Gastroesophageal sphincter (tissue), 4 donors: Measurements from ENCODE around the gene FGGY. TPM values are rescaled to one million over a fixed set of nuclear protein-coding genes. Genes with fewer than 3 reads are reported as not detected.
"Not testable (repeated sequence)": the region's sequence is repeated elsewhere in the genome, so short reads cannot be mapped to it uniquely, and the experiment has no call there.

ENCODE experiments used
- ATAC-seq: fragments of 150-250 bp; one replicate; pipeline ENCODE4 v1.9.1; 2016; ENCODE audit warnings: mild to moderate bottlenecking, moderate library complexity
- H3K27ac ChIP-seq, 4 donors: fragments of 200-600 bp; sonication (generic) in 3 of 4; 1 replicate in 3 of 4; 2 replicates in 1 of 4; pipeline ENCODE4 v1.5.1; 2016 to 2019
- H3K27me3 ChIP-seq: fragments of 200-600 bp; sonication (generic); one replicate; pipeline ENCODE4 v1.5.1; 2019
- H3K36me3 ChIP-seq, 2 donors: fragments of 200-600 bp; sonication (generic); one replicate each; pipeline ENCODE4 v1.5.1; 2019; ENCODE audit warnings: control low read depth in 1 of 2
- H3K4me1 ChIP-seq, 3 donors: fragments of 200-600 bp; sonication (generic); 1 replicate in 2 of 3; 2 replicates in 1 of 3; pipeline ENCODE4 v1.5.1; 2016 to 2019; ENCODE audit warnings: control low read depth in 2 of 3
- H3K4me3 ChIP-seq, 2 donors: fragments of 200-600 bp; sonication (generic); one replicate each; pipeline ENCODE4 v1.5.1; 2019; ENCODE audit warnings: mild to moderate bottlenecking in 1 of 2, moderate library complexity in 1 of 2
- H3K9me3 ChIP-seq, 3 donors: fragments of 200-600 bp; sonication (generic); one replicate each; pipeline ENCODE4 v1.5.1; 2017 to 2019; ENCODE audit warnings: control low read depth in 2 of 3
- EP300 ChIP-seq: sonication (generic); formaldehyde crosslinking; IDR thresholded peaks from one replicate; pipeline ENCODE4 v1.6.1; 2017; ENCODE audit warnings: antibody characterized with exemption, mild to moderate bottlenecking
- POLR2A ChIP-seq, 2 donors: fragments of 450-650 bp; IDR thresholded peaks; one replicate each; pipeline ENCODE4 v1.6.1; 2017; ENCODE audit warnings: antibody characterized with exemption in 2 of 2, mild to moderate bottlenecking in 2 of 2, moderate library complexity in 1 of 2
- POLR2AphosphoS5 ChIP-seq: sonication (generic); formaldehyde crosslinking; IDR thresholded peaks from one replicate; pipeline ENCODE4 v1.6.1; 2017; ENCODE audit warnings: antibody characterized with exemption
- WGBS, 2 donors: methylation state at CpG; one replicate each; pipeline ENCODE4 v1.1.5; 2018; ENCODE audit warnings: low coverage in 1 of 2; 5-methylcytosine and 5-hydroxymethylcytosine counted together
- total RNA-seq, 4 donors: library from RNA; depleted of rRNA; stranded (reverse); fragments of >200 nt; gene quantifications; one replicate each; pipeline ENCODE4 v1.1.0, GENCODE V29; 2016
- TF ChIP-seq, protein P1 (sequence below), 4 experiments: fragments of 200-600 bp in 2 of 4; fragments of 450-650 bp in 2 of 4; sonication (generic) in 1 of 4; IDR thresholded peaks; one replicate each; pipeline ENCODE4 v1.5.1; 2017 to 2019; ENCODE audit warnings: antibody characterized with exemption in 4 of 4, mild to moderate bottlenecking in 2 of 4, moderate library complexity in 2 of 4

Gene FGGY
- total RNA-seq, 4 donors from 2014 or later, result 19.0 to 29.6 (median 25.2) TPM

DNA sequence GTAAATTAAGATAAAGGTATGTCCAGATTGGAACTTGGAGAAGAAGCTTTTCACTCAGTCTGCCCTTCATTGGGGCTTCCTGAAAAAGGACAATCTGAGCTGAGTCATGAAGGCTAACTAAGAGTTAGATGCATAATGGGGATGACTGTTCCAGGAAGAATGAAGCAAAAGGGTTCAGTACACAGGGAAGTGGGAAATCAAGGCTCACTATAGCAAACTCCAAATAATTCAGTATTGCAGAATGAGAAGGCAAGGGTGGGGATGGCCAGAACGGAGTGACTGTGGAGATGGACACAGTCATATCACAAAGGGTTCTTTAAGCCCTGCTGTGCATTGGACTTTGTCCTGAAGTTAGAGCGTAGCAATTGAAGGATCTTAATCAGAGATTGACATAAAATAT is 158.3 kb downstream of the FGGY start:
- Histone ChIP-seq H3K27me3 (no peaks in the 10 kb centered on the region), H3K4me3 (no peak overlapping the region), H3K27ac (no peak overlapping the region), H3K4me1 (no peaks in the 10 kb centered on the region), H3K36me3 (no peaks in the 10 kb centered on the region), H3K9me3 (peaks cover 0 to 3% (median 0%) of the 10 kb centered on the region in 3 donors)
- TF ChIP-seq, protein P1, sequence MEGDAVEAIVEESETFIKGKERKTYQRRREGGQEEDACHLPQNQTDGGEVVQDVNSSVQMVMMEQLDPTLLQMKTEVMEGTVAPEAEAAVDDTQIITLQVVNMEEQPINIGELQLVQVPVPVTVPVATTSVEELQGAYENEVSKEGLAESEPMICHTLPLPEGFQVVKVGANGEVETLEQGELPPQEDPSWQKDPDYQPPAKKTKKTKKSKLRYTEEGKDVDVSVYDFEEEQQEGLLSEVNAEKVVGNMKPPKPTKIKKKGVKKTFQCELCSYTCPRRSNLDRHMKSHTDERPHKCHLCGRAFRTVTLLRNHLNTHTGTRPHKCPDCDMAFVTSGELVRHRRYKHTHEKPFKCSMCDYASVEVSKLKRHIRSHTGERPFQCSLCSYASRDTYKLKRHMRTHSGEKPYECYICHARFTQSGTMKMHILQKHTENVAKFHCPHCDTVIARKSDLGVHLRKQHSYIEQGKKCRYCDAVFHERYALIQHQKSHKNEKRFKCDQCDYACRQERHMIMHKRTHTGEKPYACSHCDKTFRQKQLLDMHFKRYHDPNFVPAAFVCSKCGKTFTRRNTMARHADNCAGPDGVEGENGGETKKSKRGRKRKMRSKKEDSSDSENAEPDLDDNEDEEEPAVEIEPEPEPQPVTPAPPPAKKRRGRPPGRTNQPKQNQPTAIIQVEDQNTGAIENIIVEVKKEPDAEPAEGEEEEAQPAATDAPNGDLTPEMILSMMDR (IDR thresholded peaks at IDR 0.05), result no peak
- TF ChIP-seq POLR2A (IDR thresholded peaks at IDR 0.05) (no peak), EP300 (no peak), POLR2AphosphoS5 (no peak)
- no peak for ATAC-seq
- 77 to 100% methylated on average over 2 of the region's 2 CpGs for WGBS, 2 donors

DNA sequence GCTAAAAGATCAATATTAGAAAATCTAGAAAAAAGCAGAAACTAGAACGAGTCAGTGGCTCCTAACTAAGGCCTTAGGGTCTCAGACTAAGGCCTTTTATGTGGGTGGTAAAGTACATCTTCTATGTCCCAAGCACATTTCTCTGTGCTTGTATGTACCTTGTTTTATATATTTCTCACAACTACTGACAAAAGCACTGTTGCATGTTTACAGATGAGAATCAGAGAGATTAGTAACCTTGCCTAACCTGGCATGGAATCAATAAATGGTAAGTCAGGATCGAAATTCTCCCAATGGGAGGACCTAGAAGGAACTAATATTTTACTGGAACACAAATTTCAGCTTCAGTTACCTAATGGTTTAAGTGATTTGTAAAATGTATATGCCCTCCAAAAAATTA is 160.9 kb downstream of the FGGY start:
- WGBS, 2 donors, result 83 to 100% methylated on average over 2 of the region's 2 CpGs
- TF ChIP-seq POLR2A (IDR thresholded peaks at IDR 0.05) (no peak), EP300 (no peak), POLR2AphosphoS5 (no peak)
- TF ChIP-seq, protein P1 (IDR thresholded peaks at IDR 0.05), result no peak
- ATAC-seq, result no peak
- no peak overlapping the region for H3K4me3 ChIP-seq
- H3K27ac ChIP-seq, result no peak overlapping the region
- H3K9me3 ChIP-seq, result peaks cover 0 to 7% (median 0%) of the 10 kb centered on the region in 3 donors
- H3K4me1 ChIP-seq, result no peaks in the 10 kb centered on the region
- H3K36me3 ChIP-seq, result no peaks in the 10 kb centered on the region
- no peaks in the 10 kb centered on the region for H3K27me3 ChIP-seq

DNA sequence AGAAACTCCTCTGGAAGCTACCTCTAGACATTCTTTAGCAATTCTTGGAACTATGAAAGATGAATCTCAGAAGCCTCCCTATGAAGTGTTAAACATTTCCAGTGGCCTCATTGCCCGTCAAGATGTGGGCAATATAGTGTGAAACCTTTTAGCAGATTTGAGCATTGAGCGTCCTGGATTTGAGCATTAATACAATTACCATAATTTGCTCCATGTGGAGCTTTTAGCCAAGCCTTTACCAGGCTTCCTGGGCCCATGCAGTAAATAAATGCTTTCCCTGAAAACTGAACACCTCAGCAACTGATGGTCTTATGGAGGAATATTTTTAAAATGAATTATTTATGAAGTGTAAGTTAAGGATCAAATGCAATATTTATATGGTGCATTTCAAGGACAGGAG is 162.0 kb downstream of the FGGY start:
- no peaks in the 10 kb centered on the region for H3K36me3 ChIP-seq
- H3K4me1 ChIP-seq, result no peaks in the 10 kb centered on the region
- H3K4me3 ChIP-seq, result no peak overlapping the region
- 79 to 95% methylated on average over 2 of the region's 2 CpGs for WGBS, 2 donors
- TF ChIP-seq, protein P1 (IDR thresholded peaks at IDR 0.05), result no peak
- no peak for TF ChIP-seq EP300
- TF ChIP-seq POLR2AphosphoS5, result no peak
- TF ChIP-seq POLR2A (IDR thresholded peaks at IDR 0.05), result no peak
- ATAC-seq, result no peak
- H3K27me3 ChIP-seq, result no peaks in the 10 kb centered on the region
- no peak overlapping the region for H3K27ac ChIP-seq
- peaks cover 0 to 7% (median 0%) of the 10 kb centered on the region in 3 donors for H3K9me3 ChIP-seq

GRCh38 chr1:59462942-59463341 is 166.0 kb downstream of the FGGY start:
- H3K27ac ChIP-seq, ATAC-seq, H3K27me3 ChIP-seq, H3K36me3 ChIP-seq, H3K4me3 ChIP-seq, H3K9me3 ChIP-seq, H3K4me1 ChIP-seq: not testable (repeated sequence)
- WGBS, 2 donors, result no CpG with 5 or more reads among the region's 2 CpGs

- ATAC-seq, H3K27ac ChIP-seq, H3K4me1 ChIP-seq, H3K27me3 ChIP-seq, H3K4me3 ChIP-seq, H3K36me3 ChIP-seq, H3K9me3 ChIP-seq: not testable (repeated sequence)
Measured at GRCh38 chr1:59465478-59465877, 168.6 kb downstream of the FGGY start.

DNA sequence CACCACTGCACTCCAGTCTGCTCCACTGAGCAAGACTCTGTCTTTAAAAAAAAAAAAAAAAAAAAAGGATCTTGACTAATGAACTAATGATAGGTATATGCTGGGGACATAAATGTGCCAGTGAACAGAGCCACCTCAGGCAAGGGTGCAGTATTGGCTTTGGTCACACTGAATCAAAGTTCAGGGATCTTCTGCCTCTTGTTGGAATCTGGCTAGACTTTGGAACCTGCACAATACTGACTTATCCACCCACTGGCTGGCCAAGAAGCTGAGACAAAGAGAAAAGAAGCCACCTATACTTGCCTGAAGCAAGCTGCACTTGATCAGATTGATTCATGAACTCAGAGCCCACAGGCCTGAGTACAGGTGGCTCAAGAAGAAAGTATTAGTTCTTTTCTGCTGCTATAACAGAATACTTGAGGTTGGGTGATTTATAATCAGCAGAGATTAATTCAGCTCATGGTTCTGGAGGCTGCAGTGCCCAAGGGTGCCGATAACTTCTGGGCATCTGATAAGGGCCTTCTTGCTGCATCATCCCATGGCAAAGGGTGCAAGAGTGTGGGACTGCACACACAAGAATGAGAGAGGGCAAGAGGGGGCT is 172.0 kb downstream of the FGGY start:
- Histone ChIP-seq H3K4me3 (no peak overlapping the region), H3K4me1 (no peaks in the 10 kb centered on the region), H3K36me3 (no peaks in the 10 kb centered on the region), H3K27ac (no peak overlapping the region), H3K27me3 (no peaks in the 10 kb centered on the region), H3K9me3 (peaks cover 0 to 6% (median 0%) of the 10 kb centered on the region in 3 donors)
- WGBS, 2 donors, result no CpG with 5 or more reads among the region's 1 CpG
- ATAC-seq, result no peak
- TF ChIP-seq, protein P1 (IDR thresholded peaks at IDR 0.05), result no peak
- no peak for TF ChIP-seq EP300
- no peak for TF ChIP-seq POLR2A (IDR thresholded peaks at IDR 0.05)
- no peak for TF ChIP-seq POLR2AphosphoS5

GRCh38 chr1:59471991-59472570 is 175.2 kb downstream of the FGGY start:
- H3K27me3 ChIP-seq, H3K9me3 ChIP-seq, ATAC-seq, H3K36me3 ChIP-seq, H3K4me3 ChIP-seq, H3K27ac ChIP-seq, H3K4me1 ChIP-seq: not testable (repeated sequence)
- 100% methylated on average over 3 of the region's 43 CpGs; no CpG with 5 or more reads in 1 of the 2 donors for WGBS, 2 donors
